Stomach (tissue), 4 donors: ENCODE data around the gene XRN1.

Source experiments
- EP300 ChIP-seq: sonication (generic); formaldehyde crosslinking; IDR thresholded peaks from one replicate; pipeline ENCODE4 v1.6.1; 2017; ENCODE audit warnings: antibody characterized with exemption
- POLR2A ChIP-seq, 4 donors: fragments of 450-650 bp; IDR thresholded peaks; one replicate each; pipeline ENCODE4 v1.6.1; 2016; ENCODE audit warnings: antibody characterized with exemption in 4 of 4, control low read depth in 2 of 4, mild to moderate bottlenecking in 1 of 4, moderate library complexity in 1 of 4
- POLR2AphosphoS5 ChIP-seq, 3 donors: sonication (generic); formaldehyde crosslinking; IDR thresholded peaks; one replicate each; pipeline ENCODE4 v1.6.1; 2016; ENCODE audit warnings: antibody characterized with exemption in 3 of 3
- TF ChIP-seq, protein P1 (sequence below), 7 experiments: fragments of 450-650 bp in 4 of 7; fragments of 200-600 bp in 3 of 7; sonication (generic) in 3 of 7; IDR thresholded peaks; one replicate each; pipeline ENCODE4 v1.5.1; 2016 to 2019; ENCODE audit warnings: antibody characterized with exemption in 7 of 7, control low read depth in 2 of 7, mild to moderate bottlenecking in 1 of 7

DNA sequence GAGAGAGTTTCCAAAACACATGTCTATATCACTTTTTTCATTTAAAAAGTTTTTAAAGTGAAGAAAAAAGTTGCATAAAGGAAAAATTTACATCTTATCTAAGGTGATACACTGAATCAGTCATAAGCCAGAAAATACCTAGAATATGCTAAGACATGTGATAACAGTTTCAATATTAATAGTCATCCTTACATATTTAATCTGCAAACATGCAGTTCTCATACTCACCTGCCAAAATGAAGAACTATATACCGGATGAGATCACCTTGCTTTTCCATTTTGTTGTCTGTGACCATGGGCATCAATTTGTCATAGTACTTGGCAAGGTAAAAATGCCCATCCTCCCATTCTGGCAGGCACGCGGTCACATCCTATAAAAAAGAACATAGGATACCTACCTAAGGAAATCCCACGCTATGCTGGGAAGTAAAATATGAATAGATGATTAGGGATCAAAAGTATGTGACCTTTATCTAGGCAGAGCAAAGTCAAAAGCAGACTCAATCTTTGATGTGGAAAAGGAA lies 37.1 kb upstream of the XRN1 start:
- TF ChIP-seq, protein P1, sequence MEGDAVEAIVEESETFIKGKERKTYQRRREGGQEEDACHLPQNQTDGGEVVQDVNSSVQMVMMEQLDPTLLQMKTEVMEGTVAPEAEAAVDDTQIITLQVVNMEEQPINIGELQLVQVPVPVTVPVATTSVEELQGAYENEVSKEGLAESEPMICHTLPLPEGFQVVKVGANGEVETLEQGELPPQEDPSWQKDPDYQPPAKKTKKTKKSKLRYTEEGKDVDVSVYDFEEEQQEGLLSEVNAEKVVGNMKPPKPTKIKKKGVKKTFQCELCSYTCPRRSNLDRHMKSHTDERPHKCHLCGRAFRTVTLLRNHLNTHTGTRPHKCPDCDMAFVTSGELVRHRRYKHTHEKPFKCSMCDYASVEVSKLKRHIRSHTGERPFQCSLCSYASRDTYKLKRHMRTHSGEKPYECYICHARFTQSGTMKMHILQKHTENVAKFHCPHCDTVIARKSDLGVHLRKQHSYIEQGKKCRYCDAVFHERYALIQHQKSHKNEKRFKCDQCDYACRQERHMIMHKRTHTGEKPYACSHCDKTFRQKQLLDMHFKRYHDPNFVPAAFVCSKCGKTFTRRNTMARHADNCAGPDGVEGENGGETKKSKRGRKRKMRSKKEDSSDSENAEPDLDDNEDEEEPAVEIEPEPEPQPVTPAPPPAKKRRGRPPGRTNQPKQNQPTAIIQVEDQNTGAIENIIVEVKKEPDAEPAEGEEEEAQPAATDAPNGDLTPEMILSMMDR (IDR thresholded peaks at IDR 0.05): no peak
- TF ChIP-seq POLR2AphosphoS5 (IDR thresholded peaks at IDR 0.05): no peak
- TF ChIP-seq POLR2A (IDR thresholded peaks at IDR 0.05): no peak
- TF ChIP-seq EP300: no peak
